Stomach smooth muscle (tissue), 2 donors: ENCODE measurements around the gene NBEA.

Source experiments
- H3K27ac ChIP-seq: one replicate; pipeline ENCODE4 v1.7.0; 2013; ENCODE audit warnings: mild to moderate bottlenecking, low read length, inconsistent platforms
- H3K27me3 ChIP-seq, 2 donors: one replicate each; pipeline ENCODE4 v1.7.0; 2013; ENCODE audit warnings: low read length in 2 of 2; ENCODE audit not compliant: insufficient read depth in 2 of 2, control insufficient read depth in 1 of 2
- H3K36me3 ChIP-seq, 2 donors: one replicate each; pipeline ENCODE4 v1.7.0; 2013; ENCODE audit warnings: low read length in 2 of 2; ENCODE audit not compliant: control insufficient read depth in 2 of 2, insufficient read depth in 2 of 2
- H3K4me1 ChIP-seq: one replicate; pipeline ENCODE4 v1.7.0; 2013; ENCODE audit warnings: low read length; ENCODE audit not compliant: control insufficient read depth, insufficient read depth
- H3K4me3 ChIP-seq, 2 donors: one replicate each; pipeline ENCODE4 v1.7.0; 2013; ENCODE audit warnings: low read length in 2 of 2
- H3K9ac ChIP-seq, 2 donors: one replicate each; pipeline ENCODE4 v1.7.0; 2013; ENCODE audit warnings: low read length in 2 of 2, mild to moderate bottlenecking in 1 of 2
- H3K9me3 ChIP-seq, 2 donors: one replicate each; pipeline ENCODE4 v1.7.0; 2013; ENCODE audit warnings: low read length in 2 of 2; ENCODE audit not compliant: control insufficient read depth in 2 of 2
- donor health status: healthy.
- donor health status: Pancreatic carcinoma.

The NBEA gene

DNA sequence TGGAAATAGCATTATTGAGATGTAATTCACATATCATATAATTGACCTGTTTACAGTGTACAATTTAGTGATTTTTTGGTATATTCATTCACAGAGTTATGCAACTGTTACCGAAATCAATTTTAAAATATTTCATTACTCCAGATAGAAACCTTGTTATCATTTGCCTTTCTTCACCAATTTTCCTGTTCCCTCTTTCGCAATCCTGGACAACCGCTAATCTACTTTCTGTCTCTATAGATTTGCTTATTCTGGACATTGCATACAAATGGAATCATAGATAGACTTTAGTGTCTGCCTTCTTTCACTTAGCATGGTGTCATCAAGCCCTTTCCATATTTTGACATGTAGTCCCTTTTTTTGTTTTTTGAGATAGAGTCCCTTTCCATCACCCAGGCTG lies 515.2 kb downstream of the NBEA start:
- H3K9me3 ChIP-seq, result no peaks in the 10 kb centered on the region
- H3K27me3 ChIP-seq, result no peaks in the 10 kb centered on the region
- no peaks in the 10 kb centered on the region for H3K4me1 ChIP-seq
- no peak overlapping the region for H3K9ac ChIP-seq
- no peaks in the 10 kb centered on the region for H3K36me3 ChIP-seq
- no peak overlapping the region for H3K27ac ChIP-seq
- no peak overlapping the region for H3K4me3 ChIP-seq

DNA sequence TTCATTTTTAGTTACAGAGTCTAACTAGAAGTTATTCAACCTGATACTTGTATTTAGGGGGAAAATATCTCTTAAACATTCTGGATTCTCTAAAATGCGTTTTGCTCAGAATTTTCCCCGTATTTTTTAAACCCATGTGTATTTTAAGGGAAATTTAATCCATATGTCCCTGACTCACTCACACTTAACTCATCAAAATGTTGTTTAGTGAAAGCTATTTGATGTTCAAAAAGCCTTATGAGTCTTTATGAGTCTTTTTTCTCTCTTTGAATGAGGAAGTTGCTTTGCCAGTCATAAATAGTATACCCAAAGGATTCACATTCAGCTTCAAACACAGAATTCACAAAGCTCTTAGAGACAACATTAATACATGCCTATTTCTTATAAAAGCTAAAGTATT lies 518.0 kb downstream of the NBEA start:
- no peaks in the 10 kb centered on the region for H3K27me3 ChIP-seq
- no peaks in the 10 kb centered on the region for H3K9me3 ChIP-seq
- H3K36me3 ChIP-seq, result no peaks in the 10 kb centered on the region
- H3K4me3 ChIP-seq, result no peak overlapping the region
- no peaks in the 10 kb centered on the region for H3K4me1 ChIP-seq
- H3K9ac ChIP-seq, result no peak overlapping the region
- H3K27ac ChIP-seq, result no peak overlapping the region

DNA sequence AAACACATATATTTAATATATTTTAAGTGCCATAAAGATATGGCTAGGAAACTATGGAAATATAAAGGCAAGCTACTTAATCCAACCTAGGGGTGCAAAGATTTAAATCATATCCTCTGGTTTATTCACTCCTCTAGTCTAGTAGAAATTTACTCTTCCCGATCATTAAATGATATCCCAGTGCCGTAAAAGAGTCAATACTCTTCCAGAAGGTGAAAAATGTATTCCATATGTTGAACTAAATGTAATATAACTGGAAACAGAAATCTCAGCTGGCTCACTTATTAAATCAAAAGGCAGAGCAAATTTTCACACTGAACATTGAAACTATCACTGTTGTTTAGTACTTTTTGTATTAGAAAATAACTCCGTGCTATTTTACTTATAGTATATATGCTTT lies 523.3 kb downstream of the NBEA start:
- Histone ChIP-seq H3K4me1 (no peaks in the 10 kb centered on the region), H3K27me3 (no peaks in the 10 kb centered on the region), H3K36me3 (no peaks in the 10 kb centered on the region), H3K4me3 (no peak overlapping the region), H3K27ac (no peak overlapping the region), H3K9ac (no peak overlapping the region), H3K9me3 (no peaks in the 10 kb centered on the region)

DNA sequence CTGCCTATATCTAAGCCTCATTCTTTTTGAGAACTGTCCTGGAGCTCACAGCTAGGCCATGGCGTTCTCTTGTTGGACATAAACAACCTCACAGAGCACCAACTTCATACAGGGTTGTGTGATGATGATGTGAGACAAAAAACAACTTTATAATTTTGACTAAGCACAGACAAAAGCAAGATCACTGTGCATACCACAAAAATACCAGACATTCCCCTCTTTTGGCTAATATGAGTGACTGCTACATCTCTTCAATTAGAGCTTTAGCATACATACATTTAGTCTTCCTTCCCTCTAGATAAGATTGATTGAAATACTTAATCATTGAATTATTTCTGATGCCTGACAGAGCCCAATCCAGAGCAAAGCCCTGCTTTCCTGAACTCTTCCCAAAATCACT lies 526.1 kb downstream of the NBEA start:
- no peaks in the 10 kb centered on the region for H3K4me1 ChIP-seq
- no peak overlapping the region for H3K9ac ChIP-seq
- peak overlapping the region in 1 of 2 donors; percentile 4 for H3K4me3 ChIP-seq
- H3K27ac ChIP-seq, result no peak overlapping the region
- no peaks in the 10 kb centered on the region for H3K36me3 ChIP-seq
- no peaks in the 10 kb centered on the region for H3K9me3 ChIP-seq
- no peaks in the 10 kb centered on the region for H3K27me3 ChIP-seq

DNA sequence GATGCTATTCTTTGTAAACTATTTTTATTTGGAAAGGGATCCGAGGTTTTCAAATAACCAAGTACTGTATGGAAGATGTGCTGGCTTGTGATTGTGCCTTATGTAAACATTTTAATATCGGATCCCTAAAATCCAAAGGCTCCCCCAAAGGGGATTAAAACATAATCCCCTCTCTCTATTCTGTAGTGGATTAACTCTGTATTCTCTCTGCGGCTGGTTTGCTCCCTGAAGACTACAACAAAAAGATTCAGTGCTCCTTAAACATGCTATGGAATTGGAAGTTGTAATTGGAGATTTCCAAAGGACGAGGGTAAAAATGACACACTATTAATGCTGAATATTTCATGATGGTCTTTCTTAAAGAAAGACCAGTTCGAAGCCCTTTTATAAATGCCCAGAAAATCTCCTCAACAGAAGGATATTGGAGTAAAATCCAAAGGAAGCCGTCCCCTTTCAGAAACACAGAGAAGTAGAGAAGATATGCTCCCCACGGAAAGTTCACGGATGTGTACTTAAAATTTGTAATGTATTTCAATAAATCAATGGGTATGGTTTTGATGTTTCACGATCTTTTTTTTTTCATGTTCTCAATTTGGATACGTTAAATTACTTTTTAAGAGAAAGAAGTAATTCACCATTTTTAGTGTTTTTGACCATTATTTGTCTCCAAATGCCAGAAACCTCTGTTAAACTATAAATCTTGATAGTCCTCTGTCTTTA lies 527.9 kb downstream of the NBEA start:
- no peak overlapping the region for H3K27ac ChIP-seq
- peak overlapping the region in 1 of 2 donors; percentile 70 for H3K4me3 ChIP-seq
- H3K27me3 ChIP-seq, result no peaks in the 10 kb centered on the region
- no peaks in the 10 kb centered on the region for H3K36me3 ChIP-seq
- H3K9me3 ChIP-seq, result no peaks in the 10 kb centered on the region
- H3K4me1 ChIP-seq, result no peaks in the 10 kb centered on the region
- peak overlapping the region in 1 of 2 donors; percentile 54 for H3K9ac ChIP-seq

DNA sequence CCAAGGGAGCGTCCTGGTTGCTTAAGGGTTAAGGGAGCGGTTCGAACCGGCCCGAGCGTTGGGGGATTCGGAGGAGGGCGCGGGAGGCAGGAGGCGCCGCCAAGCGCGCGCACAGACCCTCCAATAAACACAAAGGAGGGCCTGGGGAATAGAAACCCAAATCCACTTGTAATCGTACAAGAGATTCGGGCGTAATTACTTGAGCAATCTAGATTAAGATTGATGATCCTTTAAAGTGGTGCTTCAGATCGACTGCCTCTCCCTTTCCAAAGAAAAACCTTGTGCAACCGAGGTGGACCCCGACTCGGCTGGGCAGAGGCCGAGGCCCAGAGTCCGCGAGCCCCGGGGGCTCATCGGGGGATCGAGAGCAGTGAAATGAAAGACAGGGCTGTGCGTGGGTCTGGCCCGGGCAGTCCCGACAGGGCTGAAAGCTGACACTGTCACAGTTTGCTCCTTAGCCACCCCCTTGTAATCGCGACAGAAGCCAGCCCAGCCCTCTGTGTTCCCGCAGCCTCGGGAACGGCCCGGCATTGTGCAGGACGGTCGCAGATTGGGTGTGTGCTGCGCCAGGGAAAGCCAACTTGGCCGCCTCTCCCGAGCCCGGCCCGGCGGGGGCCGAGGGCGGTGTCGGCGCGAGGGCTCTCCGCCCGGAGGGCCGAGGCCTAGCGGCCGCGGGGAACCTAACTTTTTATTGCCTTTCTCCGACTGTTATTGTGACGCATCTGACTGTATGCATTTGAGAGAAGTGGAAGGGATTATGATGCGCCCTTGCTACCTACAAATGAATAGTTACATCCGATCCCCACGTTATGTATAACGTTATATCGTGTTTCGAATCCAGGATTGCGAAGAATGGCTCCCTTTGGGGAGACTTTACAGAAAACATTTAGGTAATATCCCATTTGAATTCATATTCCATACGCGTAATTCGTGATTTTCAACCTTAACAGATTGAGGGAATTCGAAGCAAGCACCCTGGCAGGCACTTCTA lies 528.9 kb downstream of the NBEA start:
- Histone ChIP-seq H3K4me3 (peak overlapping the region; percentile 55 to 70), H3K36me3 (no peaks in the 10 kb centered on the region), H3K9me3 (no peaks in the 10 kb centered on the region), H3K4me1 (no peaks in the 10 kb centered on the region), H3K27ac (peak overlapping the region; percentile 43), H3K9ac (peak overlapping the region; percentile 54 to 63), H3K27me3 (no peaks in the 10 kb centered on the region)

DNA sequence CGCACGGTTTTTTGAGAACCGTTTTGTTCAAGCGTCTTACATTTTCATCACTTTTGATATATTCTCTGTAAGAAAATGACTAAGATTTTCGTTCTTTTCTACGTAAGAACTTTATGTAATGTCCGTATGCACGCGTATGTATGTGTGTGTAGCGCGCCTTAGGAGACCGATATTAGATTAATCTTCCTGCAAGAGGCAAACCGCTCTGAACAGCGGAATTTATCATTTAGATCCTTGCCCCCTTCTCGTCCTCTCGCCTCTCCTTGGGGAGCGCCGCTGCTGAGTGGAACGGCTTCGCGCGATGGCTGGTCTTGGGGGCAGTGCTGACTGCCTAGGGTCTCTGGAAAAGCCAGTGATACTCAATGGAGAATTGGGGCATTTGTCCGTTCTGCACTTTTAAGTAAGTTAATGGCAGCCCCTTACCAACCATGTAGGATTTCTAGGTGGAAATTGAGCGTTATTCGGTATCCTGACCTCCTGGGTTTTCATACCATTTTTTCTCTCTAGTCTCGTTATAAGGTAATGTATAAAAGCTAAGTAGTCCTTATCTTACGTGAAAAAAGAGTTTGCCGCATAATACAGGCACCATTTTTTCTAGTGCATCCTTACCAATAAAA lies 529.7 kb downstream of the NBEA start:
- Histone ChIP-seq H3K27ac (no peak overlapping the region), H3K27me3 (no peaks in the 10 kb centered on the region)

DNA sequence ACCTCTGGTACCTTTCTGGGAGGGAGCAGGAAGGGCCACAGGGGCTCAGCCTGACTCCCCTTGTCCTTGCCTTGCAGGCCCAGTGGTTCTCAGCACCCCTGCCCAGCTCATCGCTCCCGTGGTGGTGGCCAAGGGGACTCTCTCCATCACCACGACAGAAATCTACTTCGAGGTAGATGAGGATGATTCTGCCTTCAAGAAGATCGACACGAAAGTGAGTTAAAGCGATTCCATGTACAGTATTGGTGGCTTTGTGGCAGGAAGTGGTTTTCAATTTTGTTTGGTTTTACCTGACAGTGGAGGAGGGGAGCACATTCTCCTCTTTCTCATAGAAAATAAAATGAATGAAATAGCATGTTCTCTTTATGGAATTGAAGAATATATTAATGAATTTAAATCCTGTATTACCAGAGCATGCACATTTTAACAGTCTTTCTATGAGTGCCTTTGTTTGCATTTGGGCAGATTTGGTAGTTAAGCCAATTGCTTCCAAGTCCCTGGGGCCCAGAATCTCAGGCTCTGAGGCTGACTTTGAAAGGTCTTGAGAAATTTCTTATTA lies 530.3 kb downstream of the NBEA start:
- H3K27me3 ChIP-seq, result no peaks in the 10 kb centered on the region
- H3K9me3 ChIP-seq, result no peaks in the 10 kb centered on the region
- H3K36me3 ChIP-seq, result no peaks in the 10 kb centered on the region
- no peaks in the 10 kb centered on the region for H3K4me1 ChIP-seq
- peak overlapping the region in 1 of 2 donors; percentile 10 for H3K4me3 ChIP-seq
- H3K9ac ChIP-seq, result no peak overlapping the region
- no peak overlapping the region for H3K27ac ChIP-seq

More for the DNA sequence above, 529.7 kb downstream of the NBEA start:
- no peaks in the 10 kb centered on the region for H3K36me3 ChIP-seq
- H3K4me3 ChIP-seq, result peak overlapping the region in 1 of 2 donors; percentile 10
- H3K9me3 ChIP-seq, result no peaks in the 10 kb centered on the region
- no peaks in the 10 kb centered on the region for H3K4me1 ChIP-seq
- no peak overlapping the region for H3K9ac ChIP-seq

DNA sequence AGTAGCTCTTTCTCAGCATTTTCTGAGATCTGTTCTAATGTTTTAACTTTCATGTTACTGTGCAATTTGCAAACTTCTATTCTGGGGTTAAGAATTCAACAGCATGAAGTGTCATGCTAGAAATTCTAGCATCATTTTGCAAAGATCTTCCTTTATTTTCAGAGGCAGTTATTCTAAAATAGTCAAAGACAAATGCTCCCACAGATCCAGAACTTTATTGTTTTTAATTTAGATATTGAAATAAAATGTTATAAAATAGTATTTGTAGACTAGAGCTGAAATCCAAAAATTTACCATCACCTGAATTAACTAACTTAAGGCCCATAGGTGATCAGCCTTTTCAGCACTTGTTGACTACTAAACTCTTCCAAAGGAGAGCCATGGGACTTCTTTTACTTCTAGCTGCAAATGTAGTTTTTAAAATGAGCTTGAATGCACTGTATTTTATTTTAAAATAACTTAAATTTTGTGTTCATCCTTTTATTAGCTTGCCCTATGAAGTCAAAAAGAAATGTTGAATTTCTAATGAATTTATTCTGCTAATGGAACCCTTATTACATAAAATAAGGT lies 531.2 kb downstream of the NBEA start:
- no peak overlapping the region for H3K9ac ChIP-seq
- no peaks in the 10 kb centered on the region for H3K9me3 ChIP-seq
- no peaks in the 10 kb centered on the region for H3K36me3 ChIP-seq
- no peak overlapping the region for H3K27ac ChIP-seq
- H3K27me3 ChIP-seq, result no peaks in the 10 kb centered on the region
- H3K4me3 ChIP-seq, result no peak overlapping the region
- H3K4me1 ChIP-seq, result no peaks in the 10 kb centered on the region

DNA sequence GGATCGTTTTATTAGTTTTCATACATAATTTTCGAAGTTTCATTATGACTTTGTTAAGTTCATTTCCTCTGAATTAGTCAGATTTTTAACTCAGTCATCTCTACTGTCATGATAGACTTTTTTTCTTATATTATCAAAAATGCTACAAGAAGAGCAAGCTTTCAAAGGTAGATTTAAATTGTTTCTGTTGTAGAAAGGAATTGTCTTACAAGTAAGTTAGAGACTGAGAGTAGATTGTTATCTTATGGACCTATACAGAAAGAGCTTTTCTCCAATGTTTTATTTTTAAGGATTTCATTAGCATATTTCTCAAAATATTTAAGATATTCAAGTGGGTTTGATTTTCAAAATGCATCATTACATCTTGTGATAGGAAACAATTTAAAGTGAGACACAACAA lies 531.7 kb downstream of the NBEA start:
- no peaks in the 10 kb centered on the region for H3K4me1 ChIP-seq
- no peak overlapping the region for H3K4me3 ChIP-seq
- no peaks in the 10 kb centered on the region for H3K27me3 ChIP-seq
- no peaks in the 10 kb centered on the region for H3K36me3 ChIP-seq
- no peaks in the 10 kb centered on the region for H3K9me3 ChIP-seq
- H3K9ac ChIP-seq, result no peak overlapping the region
- no peak overlapping the region for H3K27ac ChIP-seq
